Measurements from ENCODE around the gene CARD10. TPM values are rescaled to one million over a fixed set of nuclear protein-coding genes. Genes with fewer than 3 reads are reported as not detected.

CARD10 gene
- total RNA-seq, 2 donors from 2014 or later: 17.4 to 28.7 TPM

DNA sequence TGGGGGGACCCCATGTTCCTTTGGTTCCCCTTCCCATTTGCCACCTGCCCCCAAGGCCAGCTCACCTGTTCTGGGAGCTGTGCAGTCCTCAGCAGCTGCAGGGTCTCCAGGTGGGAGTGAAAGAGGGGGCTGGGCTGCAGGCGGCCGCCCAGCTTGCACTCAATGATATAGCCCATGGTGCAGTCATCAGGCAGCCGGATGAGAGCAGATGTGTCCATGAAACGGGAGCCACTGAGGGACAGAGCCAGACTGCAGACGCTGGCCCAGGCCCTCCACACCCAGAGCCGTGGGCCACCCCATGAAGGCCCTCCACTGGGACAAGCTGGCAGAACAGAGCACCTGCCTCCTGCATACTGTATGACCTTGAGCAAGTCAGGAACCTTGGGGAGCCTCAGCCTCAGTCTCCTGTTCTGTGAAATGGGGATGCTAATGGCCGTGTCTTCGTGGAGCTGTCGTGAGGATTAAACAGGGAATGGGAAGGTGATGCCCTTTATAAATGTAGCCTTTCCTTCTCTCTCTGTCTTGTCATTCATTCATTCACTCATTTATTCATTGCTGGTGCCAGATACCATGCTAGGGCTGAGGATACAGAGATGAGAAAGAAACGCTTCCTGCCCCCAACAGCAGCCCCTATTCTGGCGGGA, 44.6 kb downstream of the CARD10 start:
- H3K36me3 ChIP-seq (replicated peaks in 1 of 2; ENCODE audit: insufficient read depth in 1 of 2, low read depth in 2 of 2): no peaks in the 10 kb centered on the region
- WGBS, 2 donors: 63 to 75% methylated on average over 5 to 7 of the region's 11 CpGs

DNA sequence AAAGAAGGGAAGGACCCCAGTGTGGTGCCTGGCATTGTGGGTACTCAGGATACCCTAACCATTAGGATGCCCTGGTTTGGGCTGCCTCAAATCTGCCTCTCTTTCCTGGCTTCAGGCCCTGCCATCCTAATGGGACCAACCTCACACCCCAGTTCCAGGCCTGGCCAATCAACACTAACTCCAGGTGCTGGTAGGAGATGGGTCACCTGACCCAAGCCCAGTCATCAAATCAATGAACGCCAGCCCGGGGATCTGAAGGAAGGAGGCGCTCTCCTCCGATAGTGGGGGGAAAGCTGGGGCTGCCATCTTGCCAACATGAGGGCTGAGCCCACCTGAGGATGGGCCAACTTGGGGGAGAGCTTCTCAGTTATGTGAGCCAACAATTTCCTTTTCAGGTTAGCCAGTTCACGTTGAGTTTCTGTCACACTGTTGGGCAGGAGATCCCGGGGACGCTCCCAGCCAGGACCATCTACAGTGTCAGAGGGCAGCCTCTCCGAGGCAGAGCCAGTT, 45.7 kb downstream of the CARD10 start:
- Histone ChIP-seq H3K36me3 (replicated peaks in 1 of 2; ENCODE audit: insufficient read depth in 1 of 2, low read depth in 2 of 2) (no peaks in the 10 kb centered on the region), H3K4me3 (no peak overlapping the region), H3K27me3 (no peaks in the 10 kb centered on the region), H3K27ac (no peak overlapping the region), H3K4me1 (no peaks in the 10 kb centered on the region), H3K9me3 (no peaks in the 10 kb centered on the region)
- intact Hi-C loops (cut with DNase I): no loop called here
- 53 to 71% methylated on average over 7 of the region's 8 CpGs for WGBS, 2 donors
- no peak for DNase-seq
- no peak for ATAC-seq
- TF ChIP-seq POLR2A (IDR thresholded peaks at IDR 0.05): no peak
- TF ChIP-seq, protein P1, sequence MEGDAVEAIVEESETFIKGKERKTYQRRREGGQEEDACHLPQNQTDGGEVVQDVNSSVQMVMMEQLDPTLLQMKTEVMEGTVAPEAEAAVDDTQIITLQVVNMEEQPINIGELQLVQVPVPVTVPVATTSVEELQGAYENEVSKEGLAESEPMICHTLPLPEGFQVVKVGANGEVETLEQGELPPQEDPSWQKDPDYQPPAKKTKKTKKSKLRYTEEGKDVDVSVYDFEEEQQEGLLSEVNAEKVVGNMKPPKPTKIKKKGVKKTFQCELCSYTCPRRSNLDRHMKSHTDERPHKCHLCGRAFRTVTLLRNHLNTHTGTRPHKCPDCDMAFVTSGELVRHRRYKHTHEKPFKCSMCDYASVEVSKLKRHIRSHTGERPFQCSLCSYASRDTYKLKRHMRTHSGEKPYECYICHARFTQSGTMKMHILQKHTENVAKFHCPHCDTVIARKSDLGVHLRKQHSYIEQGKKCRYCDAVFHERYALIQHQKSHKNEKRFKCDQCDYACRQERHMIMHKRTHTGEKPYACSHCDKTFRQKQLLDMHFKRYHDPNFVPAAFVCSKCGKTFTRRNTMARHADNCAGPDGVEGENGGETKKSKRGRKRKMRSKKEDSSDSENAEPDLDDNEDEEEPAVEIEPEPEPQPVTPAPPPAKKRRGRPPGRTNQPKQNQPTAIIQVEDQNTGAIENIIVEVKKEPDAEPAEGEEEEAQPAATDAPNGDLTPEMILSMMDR (IDR thresholded peaks at IDR 0.05): no peak

More for the DNA sequence above, 44.6 kb downstream of the CARD10 start:
- Histone ChIP-seq H3K4me3 (no peak overlapping the region), H3K27ac (no peak overlapping the region), H3K9me3 (no peaks in the 10 kb centered on the region), H3K4me1 (no peaks in the 10 kb centered on the region), H3K27me3 (no peaks in the 10 kb centered on the region)
- ATAC-seq (no peak), DNase-seq (no peak)
- TF ChIP-seq POLR2A (IDR thresholded peaks at IDR 0.05): no peak
- TF ChIP-seq, protein P1 (IDR thresholded peaks at IDR 0.05): no peak
- intact Hi-C loops (cut with DNase I): no loop called here

DNA sequence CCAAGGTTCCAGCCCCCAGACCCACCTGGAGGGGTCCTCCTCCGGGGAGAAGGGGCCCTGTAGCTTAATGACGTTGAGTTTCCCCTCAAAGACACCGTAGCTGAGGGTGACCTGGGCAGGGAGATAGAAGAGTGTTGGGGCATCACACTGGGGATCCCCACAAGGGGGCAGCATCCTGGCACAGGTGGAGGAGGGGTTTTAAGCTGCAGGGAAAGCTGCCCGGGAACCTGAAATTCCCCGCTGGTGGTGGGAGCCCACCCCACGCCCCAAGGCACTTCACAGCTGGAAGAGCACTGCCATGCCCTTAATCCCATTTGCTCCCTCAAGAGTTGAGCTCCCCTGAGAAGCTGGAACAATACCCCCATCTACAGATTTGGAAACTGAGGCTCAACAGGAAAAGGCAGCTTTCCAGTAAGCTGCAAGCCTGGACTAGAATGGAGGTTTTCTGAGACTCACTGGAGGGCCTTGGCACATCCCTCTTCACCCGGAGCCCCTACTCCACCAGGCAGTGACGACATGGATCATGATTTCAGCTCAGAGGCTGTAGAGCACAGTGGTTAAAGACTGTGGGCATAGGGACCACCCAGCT, 46.7 kb downstream of the CARD10 start:
- WGBS, 2 donors: 8 to 21% methylated on average over 3 to 8 of the region's 8 CpGs
- Histone ChIP-seq H3K36me3 (replicated peaks in 1 of 2; ENCODE audit: insufficient read depth in 1 of 2, low read depth in 2 of 2) (no peaks in the 10 kb centered on the region), H3K9me3 (no peaks in the 10 kb centered on the region), H3K4me3 (no peak overlapping the region), H3K27me3 (no peaks in the 10 kb centered on the region), H3K4me1 (no peaks in the 10 kb centered on the region), H3K27ac (no peak overlapping the region)
- ATAC-seq (peak; percentile 30), DNase-seq (peak; percentile 47 to 68 (median 57))
- intact Hi-C loops (cut with DNase I): no loop called here
- TF ChIP-seq, protein P1 (IDR thresholded peaks at IDR 0.05): peak; percentile 34 to 62 (median 50)
- TF ChIP-seq POLR2A (IDR thresholded peaks at IDR 0.05): no peak

DNA sequence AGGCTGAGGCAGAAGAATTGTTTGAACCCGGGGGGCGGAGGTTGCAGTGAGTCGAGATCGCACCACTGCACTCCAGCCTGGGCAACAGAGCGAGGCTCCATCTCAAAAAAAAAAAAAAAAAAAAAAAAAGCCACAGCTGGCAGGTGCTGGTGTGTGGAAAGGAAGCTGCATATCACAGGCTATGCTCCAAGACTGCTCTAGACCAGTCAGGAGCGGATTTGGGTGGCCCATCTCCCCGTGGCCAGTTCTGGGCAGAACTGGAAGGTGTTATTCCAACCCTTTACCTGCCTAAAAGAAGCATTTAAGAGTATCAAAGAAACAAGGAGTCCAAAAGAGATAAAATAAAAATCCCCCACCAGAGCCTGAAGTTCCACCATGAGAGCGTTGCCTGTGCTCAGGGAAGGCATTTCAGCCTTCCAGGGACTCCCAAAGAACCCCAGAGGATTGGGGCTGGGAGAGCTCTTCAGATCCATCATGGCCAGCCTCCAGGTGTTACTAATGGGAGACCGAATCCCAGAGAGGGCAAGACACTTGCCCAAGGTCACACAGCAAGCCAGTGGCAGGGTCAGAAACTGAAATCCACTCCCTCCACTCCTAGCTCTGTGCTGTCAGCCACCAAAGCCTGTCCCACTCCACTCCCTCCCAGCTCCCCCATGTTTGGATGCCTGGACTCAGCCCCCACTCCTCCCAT, 47.3 kb downstream of the CARD10 start:
- H3K27ac ChIP-seq: no peak overlapping the region
- peak; percentile 15 for ATAC-seq
- no peak for DNase-seq
- TF ChIP-seq, protein P1 (IDR thresholded peaks at IDR 0.05): no peak
- no peak for TF ChIP-seq POLR2A (IDR thresholded peaks at IDR 0.05)
- H3K27me3 ChIP-seq: no peaks in the 10 kb centered on the region
- WGBS, 2 donors: 62 to 63% methylated on average over 9 of the region's 9 CpGs
- no peaks in the 10 kb centered on the region for H3K9me3 ChIP-seq
- intact Hi-C loops (cut with DNase I): no loop called here
- no peak overlapping the region for H3K4me3 ChIP-seq
- no peaks in the 10 kb centered on the region for H3K36me3 ChIP-seq (replicated peaks in 1 of 2; ENCODE audit: insufficient read depth in 1 of 2, low read depth in 2 of 2)
- no peaks in the 10 kb centered on the region for H3K4me1 ChIP-seq

Measured in body of pancreas (tissue), 4 donors.